HCT116 (cell line): ENCODE data around the gene GCNT2. TPM values are rescaled to one million over a fixed set of nuclear protein-coding genes. Genes with fewer than 3 reads are reported as not detected.

Source experiments
- ATAC-seq: fragments of 200-7000 bp; cut with Tn5 transposase; 2 replicates; pipeline ENCODE4 v1.9.1; 2020; ENCODE audit warnings: mild to moderate bottlenecking, moderate library complexity
- BruUV-seq: library from RNA; stranded (reverse); fragments of 400-500 nt; replicated peaks from 2 replicates; lab custom pipeline; 2021; lab: Mats Ljungman, UMichigan
- CTCF ChIA-PET: fragments of 300-600 bp; sonication (Branson Sonifier 250); formaldehyde crosslinking; loops from one replicate; lab custom pipeline; 2021; ENCODE audit warnings: antibody characterized with exemption; lab: Charles Lee
- POLR2A ChIA-PET: fragments of 300-600, 350-600 bp; sonication (Branson Sonifier 250); formaldehyde crosslinking; loops from one replicate; lab custom pipeline; 2021; ENCODE audit warnings: antibody characterized with exemption; lab: Charles Lee
- RAD21 ChIA-PET, 2 experiments: fragments of 300-600 bp; sonication (Branson Sonifier 250); formaldehyde crosslinking; loops; one replicate each; lab custom pipeline; 2023; ENCODE audit warnings: low total read pairs in 2 of 2; ENCODE audit not compliant: uncharacterized antibody in 2 of 2, unreplicated experiment in 2 of 2, low non-redundant PET in 1 of 2; lab: Charles Lee
- DNase-seq: peaks from one replicate; pipeline ENCODE4 v3.0.0-alpha.2; 2010; ENCODE audit warnings: low read depth, low spot score
- H2AFZ ChIP-seq: fragments of 200-600 bp; shearing (Covaris generic), sonication (generic); 2 replicates; pipeline ENCODE4 v1.6.1; 2017; ENCODE audit warnings: low read depth, mixed run types, mixed read lengths, antibody characterized with exemption, low read length; ENCODE audit not compliant: poor library complexity, severe bottlenecking
- H3K27ac ChIP-seq: 2 replicates; pipeline ENCODE4 v1.5.1; 2012; ENCODE audit warnings: low read depth, low read length
- H3K27me3 ChIP-seq: fragments of 200-600 bp; sonication (generic); 2 replicates; pipeline ENCODE4 v1.6.1; 2016; ENCODE audit warnings: mixed run types, low read length, mixed read lengths; ENCODE audit not compliant: insufficient read depth
- H3K36me3 ChIP-seq, 2 experiments: fragments of 200-500 bp in 1 of 2; fragments of 200-600 bp in 1 of 2; sonication (Bioruptor generic) in 1 of 2; sonication (generic) in 1 of 2; 2 replicates each; pipeline versions ENCODE4 v1.5.1 to v1.6.1; 2014 to 2016; ENCODE audit warnings: low read length in 2 of 2, inconsistent platforms in 1 of 2, mixed read lengths in 1 of 2, mixed run types in 1 of 2; ENCODE audit not compliant: insufficient read depth in 2 of 2, control insufficient read depth in 1 of 2
- H3K4me1 ChIP-seq, 2 experiments: fragments of 200-600 bp in 1 of 2; sonication (generic) in 1 of 2; 2 replicates each; pipeline versions ENCODE4 v1.5.1 to v1.6.1; 2012 to 2017; ENCODE audit warnings: low read length in 2 of 2, inconsistent platforms in 1 of 2, mild to moderate bottlenecking in 1 of 2, mixed read lengths in 1 of 2, mixed run types in 1 of 2, moderate library complexity in 1 of 2; ENCODE audit not compliant: insufficient read depth in 2 of 2, control insufficient read depth in 1 of 2
- H3K4me2 ChIP-seq: fragments of 200-600 bp; sonication (generic); 2 replicates; pipeline ENCODE4 v1.6.1; 2017; ENCODE audit warnings: mixed run types, low read length, mixed read lengths
- H3K4me3 ChIP-seq, 2 experiments: fragments of 200-600 bp in 1 of 2; sonication (generic) in 1 of 2; replicated peaks in 1 of 2; 2 replicates each; pipeline ENCODE4 v1.5.1; 2011 to 2016; ENCODE audit warnings: low read length in 2 of 2, control low read depth in 1 of 2, low read depth in 1 of 2, mild to moderate bottlenecking in 1 of 2, mixed read lengths in 1 of 2, mixed run types in 1 of 2
- H3K79me2 ChIP-seq: fragments of 200-600 bp; sonication (generic); 2 replicates; pipeline ENCODE4 v1.6.1; 2017; ENCODE audit warnings: mild to moderate bottlenecking, mixed run types, low read length, moderate library complexity, mixed read lengths; ENCODE audit not compliant: insufficient read depth
- H3K9ac ChIP-seq: fragments of 200-600 bp; sonication (generic); 2 replicates; pipeline ENCODE4 v1.6.1; 2016; ENCODE audit warnings: low read length, mixed read lengths
- H3K9me2 ChIP-seq: fragments of 200-600 bp; sonication (generic), shearing (Covaris generic); 2 replicates; pipeline ENCODE4 v1.6.1; 2017; ENCODE audit warnings: mixed run types, mild to moderate bottlenecking, moderate library complexity; ENCODE audit not compliant: insufficient read depth
- H3K9me3 ChIP-seq, 2 experiments: fragments of 200-500 bp in 1 of 2; fragments of 200-600 bp in 1 of 2; sonication (Bioruptor generic) in 1 of 2; sonication (generic) in 1 of 2; 2 replicates each; pipeline ENCODE4 v1.6.1; 2014 to 2017; ENCODE audit warnings: low read length in 2 of 2, mixed read lengths in 2 of 2, inconsistent platforms in 1 of 2, low read depth in 1 of 2, mild to moderate bottlenecking in 1 of 2, mixed run types in 1 of 2, moderate library complexity in 1 of 2; ENCODE audit not compliant: control insufficient read depth in 1 of 2, insufficient read depth in 1 of 2
- H4K20me1 ChIP-seq: fragments of 200-600 bp; sonication (generic), shearing (Covaris generic); 2 replicates; pipeline ENCODE4 v1.6.1; 2017; ENCODE audit warnings: mixed run types, mild to moderate bottlenecking, moderate library complexity; ENCODE audit not compliant: insufficient read depth
- CBX3 ChIP-seq: IDR thresholded peaks from 2 replicates; pipeline ENCODE4 v1.6.1; 2012; ENCODE audit warnings: low read depth
- CEBPB ChIP-seq: IDR thresholded peaks from 2 replicates; pipeline ENCODE4 v1.6.1; 2012; ENCODE audit warnings: low read depth
- ELF1 ChIP-seq: IDR thresholded peaks from 2 replicates; pipeline ENCODE4 v1.6.1; 2012; ENCODE audit warnings: low read depth, borderline replicate concordance
- EZH2 ChIP-seq: fragments of 200-600 bp; sonication (generic); IDR thresholded peaks from 2 replicates; pipeline ENCODE4 v1.6.1; 2017; ENCODE audit warnings: antibody characterized with exemption, mixed run types
- FOSL1 ChIP-seq: IDR thresholded peaks from 2 replicates; pipeline ENCODE4 v1.6.1; 2012; ENCODE audit warnings: low read depth
- JUND ChIP-seq: IDR thresholded peaks from 2 replicates; pipeline ENCODE4 v1.6.1; 2012
- MAX ChIP-seq: IDR thresholded peaks from 2 replicates; pipeline ENCODE4 v1.6.1; 2012
- POLR2A ChIP-seq: IDR thresholded peaks from 2 replicates; pipeline ENCODE4 v1.7.0; 2011; ENCODE audit warnings: borderline replicate concordance; ENCODE audit not compliant: insufficient read depth, insufficient read length; ENCODE audit errors: extremely low read depth
- POLR2AphosphoS5 ChIP-seq: IDR thresholded peaks from 2 replicates; pipeline ENCODE4 v1.6.1; 2011; ENCODE audit warnings: mild to moderate bottlenecking, low read depth, low read length, moderate library complexity
- SIN3A ChIP-seq: IDR thresholded peaks from 2 replicates; pipeline ENCODE4 v1.6.1; 2012; ENCODE audit warnings: low read depth
- SRF ChIP-seq: IDR thresholded peaks from 2 replicates; pipeline ENCODE4 v1.6.1; 2012; ENCODE audit warnings: low read depth
- TCF7L2 ChIP-seq: IDR thresholded peaks from 2 replicates; pipeline ENCODE4 v1.7.0; 2011; ENCODE audit warnings: borderline replicate concordance, inconsistent platforms; ENCODE audit not compliant: insufficient read depth, insufficient read length; ENCODE audit errors: extremely low read depth
- YY1 ChIP-seq: IDR thresholded peaks from 2 replicates; pipeline ENCODE4 v1.6.1; 2011; ENCODE audit warnings: low read length, low read depth, moderate library complexity, mild to moderate bottlenecking; ENCODE audit not compliant: insufficient replicate concordance; ENCODE audit errors: extremely low read depth
- ZBTB33 ChIP-seq: IDR thresholded peaks from 2 replicates; pipeline ENCODE4 v1.6.1; 2011; ENCODE audit warnings: mild to moderate bottlenecking, low read length, moderate library complexity; ENCODE audit not compliant: insufficient replicate concordance; ENCODE audit errors: extremely low read depth
- ZNF274 ChIP-seq: fragments of 200-500 bp; sonication (Bioruptor generic); IDR thresholded peaks from 2 replicates; pipeline ENCODE4 v1.6.1; 2014; ENCODE audit warnings: mild to moderate bottlenecking, low read depth, low read length, inconsistent platforms
- intact Hi-C: fragments of 100-400 bp; cut with micrococcal nuclease; formaldehyde crosslinking; loops from 2 replicates; pipeline ENCODE4 v1.10.0; 2022
- total RNA-seq: library from RNA; stranded (reverse); gene quantifications from one replicate; pipeline ENCODE4 v1.2.1, GENCODE V29; 2021; ENCODE audit not compliant: unreplicated experiment
- TF ChIP-seq, protein P1 (sequence below): IDR thresholded peaks from 2 replicates; pipeline ENCODE4 v1.6.1; 2012
- TF ChIP-seq, protein P2 (sequence below): IDR thresholded peaks from 2 replicates; pipeline ENCODE4 v1.6.1; 2012; ENCODE audit warnings: low read depth
- TF ChIP-seq, protein P3 (sequence below), 3 experiments: fragments of 200-600 bp in 1 of 3; sonication (generic) in 1 of 3; IDR thresholded peaks in 2 of 3; conservative IDR thresholded peaks in 1 of 3; 2 replicates each; pipeline ENCODE4 v1.5.1; 2012 to 2017; ENCODE audit warnings: low read depth in 2 of 3, low read length in 2 of 3, antibody characterized with exemption in 1 of 3, borderline replicate concordance in 1 of 3, control low read depth in 1 of 3, mild to moderate bottlenecking in 1 of 3, mixed read lengths in 1 of 3, mixed run types in 1 of 3, moderate library complexity in 1 of 3; ENCODE audit not compliant: insufficient read depth in 1 of 3

Gene GCNT2
- total RNA-seq, 1 experiment from 2014 or later: 0.74 TPM

- POLR2A ChIA-PET: no interaction called here
- no peak overlapping the region for H3K4me3 ChIP-seq
- intact Hi-C loops: no loop called here
These were observed 38.5 kb downstream of the GCNT2 start for GRCh38 chr6:10559522-10560152.

More at GRCh38 chr6:10559522-10560152, 38.5 kb downstream of the GCNT2 start:
- H3K27ac ChIP-seq: no peak overlapping the region
- H3K36me3 ChIP-seq: no peaks in the 10 kb centered on the region
- CTCF ChIA-PET: no interaction called here
- H3K9me2 ChIP-seq: no peaks in the 10 kb centered on the region
- no peaks in the 10 kb centered on the region for H4K20me1 ChIP-seq
- no peaks in the 10 kb centered on the region for H3K9me3 ChIP-seq
- no peaks in the 10 kb centered on the region for H3K4me1 ChIP-seq
- no peaks in the 10 kb centered on the region; the same call in 1 of the 2 replicates for H3K27me3 ChIP-seq
- no TSS peak for BruUV-seq
- ATAC-seq: no peak
- no peak overlapping the region for H3K9ac ChIP-seq
- no peaks in the 10 kb centered on the region for H3K79me2 ChIP-seq
- no peak overlapping the region for H2AFZ ChIP-seq
- no peak for DNase-seq
- no peak overlapping the region for H3K4me2 ChIP-seq
- no peak for TF ChIP-seq ZBTB33
- TF ChIP-seq TCF7L2: no peak
- no peak for TF ChIP-seq SRF
- TF ChIP-seq FOSL1: no peak
- no peak for TF ChIP-seq CEBPB
- no peak for TF ChIP-seq POLR2AphosphoS5
- no peak for TF ChIP-seq YY1
- no peak for TF ChIP-seq SIN3A
- no peak for TF ChIP-seq CBX3
- no peak for TF ChIP-seq JUND
- TF ChIP-seq, protein P1, sequence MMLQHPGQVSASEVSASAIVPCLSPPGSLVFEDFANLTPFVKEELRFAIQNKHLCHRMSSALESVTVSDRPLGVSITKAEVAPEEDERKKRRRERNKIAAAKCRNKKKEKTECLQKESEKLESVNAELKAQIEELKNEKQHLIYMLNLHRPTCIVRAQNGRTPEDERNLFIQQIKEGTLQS: no peak
- TF ChIP-seq MAX: no peak
- no peak for TF ChIP-seq EZH2
- TF ChIP-seq, protein P2, sequence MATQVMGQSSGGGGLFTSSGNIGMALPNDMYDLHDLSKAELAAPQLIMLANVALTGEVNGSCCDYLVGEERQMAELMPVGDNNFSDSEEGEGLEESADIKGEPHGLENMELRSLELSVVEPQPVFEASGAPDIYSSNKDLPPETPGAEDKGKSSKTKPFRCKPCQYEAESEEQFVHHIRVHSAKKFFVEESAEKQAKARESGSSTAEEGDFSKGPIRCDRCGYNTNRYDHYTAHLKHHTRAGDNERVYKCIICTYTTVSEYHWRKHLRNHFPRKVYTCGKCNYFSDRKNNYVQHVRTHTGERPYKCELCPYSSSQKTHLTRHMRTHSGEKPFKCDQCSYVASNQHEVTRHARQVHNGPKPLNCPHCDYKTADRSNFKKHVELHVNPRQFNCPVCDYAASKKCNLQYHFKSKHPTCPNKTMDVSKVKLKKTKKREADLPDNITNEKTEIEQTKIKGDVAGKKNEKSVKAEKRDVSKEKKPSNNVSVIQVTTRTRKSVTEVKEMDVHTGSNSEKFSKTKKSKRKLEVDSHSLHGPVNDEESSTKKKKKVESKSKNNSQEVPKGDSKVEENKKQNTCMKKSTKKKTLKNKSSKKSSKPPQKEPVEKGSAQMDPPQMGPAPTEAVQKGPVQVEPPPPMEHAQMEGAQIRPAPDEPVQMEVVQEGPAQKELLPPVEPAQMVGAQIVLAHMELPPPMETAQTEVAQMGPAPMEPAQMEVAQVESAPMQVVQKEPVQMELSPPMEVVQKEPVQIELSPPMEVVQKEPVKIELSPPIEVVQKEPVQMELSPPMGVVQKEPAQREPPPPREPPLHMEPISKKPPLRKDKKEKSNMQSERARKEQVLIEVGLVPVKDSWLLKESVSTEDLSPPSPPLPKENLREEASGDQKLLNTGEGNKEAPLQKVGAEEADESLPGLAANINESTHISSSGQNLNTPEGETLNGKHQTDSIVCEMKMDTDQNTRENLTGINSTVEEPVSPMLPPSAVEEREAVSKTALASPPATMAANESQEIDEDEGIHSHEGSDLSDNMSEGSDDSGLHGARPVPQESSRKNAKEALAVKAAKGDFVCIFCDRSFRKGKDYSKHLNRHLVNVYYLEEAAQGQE: no peak
- no peak for TF ChIP-seq ZNF274
- TF ChIP-seq, protein P3, sequence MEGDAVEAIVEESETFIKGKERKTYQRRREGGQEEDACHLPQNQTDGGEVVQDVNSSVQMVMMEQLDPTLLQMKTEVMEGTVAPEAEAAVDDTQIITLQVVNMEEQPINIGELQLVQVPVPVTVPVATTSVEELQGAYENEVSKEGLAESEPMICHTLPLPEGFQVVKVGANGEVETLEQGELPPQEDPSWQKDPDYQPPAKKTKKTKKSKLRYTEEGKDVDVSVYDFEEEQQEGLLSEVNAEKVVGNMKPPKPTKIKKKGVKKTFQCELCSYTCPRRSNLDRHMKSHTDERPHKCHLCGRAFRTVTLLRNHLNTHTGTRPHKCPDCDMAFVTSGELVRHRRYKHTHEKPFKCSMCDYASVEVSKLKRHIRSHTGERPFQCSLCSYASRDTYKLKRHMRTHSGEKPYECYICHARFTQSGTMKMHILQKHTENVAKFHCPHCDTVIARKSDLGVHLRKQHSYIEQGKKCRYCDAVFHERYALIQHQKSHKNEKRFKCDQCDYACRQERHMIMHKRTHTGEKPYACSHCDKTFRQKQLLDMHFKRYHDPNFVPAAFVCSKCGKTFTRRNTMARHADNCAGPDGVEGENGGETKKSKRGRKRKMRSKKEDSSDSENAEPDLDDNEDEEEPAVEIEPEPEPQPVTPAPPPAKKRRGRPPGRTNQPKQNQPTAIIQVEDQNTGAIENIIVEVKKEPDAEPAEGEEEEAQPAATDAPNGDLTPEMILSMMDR (IDR thresholded peaks at IDR 0.05 in 2 of 3, conservative IDR thresholded peaks at IDR 0.05 in 1 of 3; ENCODE audit: borderline replicate concordance in 1 of 3, insufficient read depth in 1 of 3, low read depth in 2 of 3, low read length in 2 of 3): no peak
- no peak for TF ChIP-seq ELF1
- TF ChIP-seq POLR2A: no peak
- TF ChIP-seq, all 23 proteins: peak for 0
- RAD21 ChIA-PET: no interaction called here
